Activated CD4-positive, alpha-beta T cell treated with anti-CD3 and anti-CD28 coated beads for 36 hours (primary cell): ENCODE results near the gene FREM3. TPM values are rescaled to one million over a fixed set of nuclear protein-coding genes. Genes with fewer than 3 reads are reported as not detected.
"Not testable (repeated sequence)": the region's sequence is repeated elsewhere in the genome, so short reads cannot be mapped to it uniquely, and the experiment has no call there.

ENCODE experiments used
- ATAC-seq: fragments of 200-7000 bp; cut with Tn5 transposase; one replicate; pipeline ENCODE4 v1.10.0; 2021; ENCODE audit warnings: mild to moderate bottlenecking, moderate library complexity
- CTCF ChIA-PET: fragments of 350-600 bp; sonication (Branson Sonifier 250); formaldehyde crosslinking; loops from one replicate; lab custom pipeline; 2021; ENCODE audit warnings: antibody characterized with exemption; lab: Charles Lee
- POLR2A ChIA-PET: fragments of 350-600 bp; sonication (Branson Sonifier 250); formaldehyde crosslinking; loops from one replicate; lab custom pipeline; 2021; ENCODE audit warnings: antibody characterized with exemption, inconsistent platforms; lab: Charles Lee
- DNase-seq: peaks from one replicate; pipeline ENCODE4 v3.0.0-alpha.2; 2020
- H3K27ac Mint-ChIP-seq: one replicate; pipeline ENCODE4 v1.8.0; 2021; ENCODE audit warnings: mixed read lengths
- H3K27me3 Mint-ChIP-seq: one replicate; pipeline ENCODE4 v1.8.0; 2021; ENCODE audit warnings: mixed read lengths
- H3K36me3 Mint-ChIP-seq: one replicate; pipeline ENCODE4 v1.8.0; 2021; ENCODE audit warnings: low read depth, mixed read lengths
- H3K4me1 Mint-ChIP-seq: one replicate; pipeline ENCODE4 v1.8.0; 2021; ENCODE audit warnings: mixed read lengths
- H3K4me3 Mint-ChIP-seq: one replicate; pipeline ENCODE4 v1.8.0; 2021; ENCODE audit warnings: mild to moderate bottlenecking, moderate library complexity, mixed read lengths
- H3K9me3 Mint-ChIP-seq: one replicate; pipeline ENCODE4 v1.8.0; 2021; ENCODE audit warnings: low read depth, mixed read lengths
- intact Hi-C, 2 experiments: fragments of 100-400 bp; cut with DNase I in 1 of 2; cut with micrococcal nuclease in 1 of 2; formaldehyde crosslinking; loops; one replicate each; pipeline versions ENCODE4 v1.14.2 to v1.15.1; 2022 to 2024; cut with DNase I, micrococcal nuclease
- total RNA-seq, 2 experiments: library from RNA; stranded (reverse); gene quantifications; one replicate each; pipeline ENCODE4 v1.2.3, GENCODE V29; 2021

Gene FREM3
- not detected for total RNA-seq

DNA sequence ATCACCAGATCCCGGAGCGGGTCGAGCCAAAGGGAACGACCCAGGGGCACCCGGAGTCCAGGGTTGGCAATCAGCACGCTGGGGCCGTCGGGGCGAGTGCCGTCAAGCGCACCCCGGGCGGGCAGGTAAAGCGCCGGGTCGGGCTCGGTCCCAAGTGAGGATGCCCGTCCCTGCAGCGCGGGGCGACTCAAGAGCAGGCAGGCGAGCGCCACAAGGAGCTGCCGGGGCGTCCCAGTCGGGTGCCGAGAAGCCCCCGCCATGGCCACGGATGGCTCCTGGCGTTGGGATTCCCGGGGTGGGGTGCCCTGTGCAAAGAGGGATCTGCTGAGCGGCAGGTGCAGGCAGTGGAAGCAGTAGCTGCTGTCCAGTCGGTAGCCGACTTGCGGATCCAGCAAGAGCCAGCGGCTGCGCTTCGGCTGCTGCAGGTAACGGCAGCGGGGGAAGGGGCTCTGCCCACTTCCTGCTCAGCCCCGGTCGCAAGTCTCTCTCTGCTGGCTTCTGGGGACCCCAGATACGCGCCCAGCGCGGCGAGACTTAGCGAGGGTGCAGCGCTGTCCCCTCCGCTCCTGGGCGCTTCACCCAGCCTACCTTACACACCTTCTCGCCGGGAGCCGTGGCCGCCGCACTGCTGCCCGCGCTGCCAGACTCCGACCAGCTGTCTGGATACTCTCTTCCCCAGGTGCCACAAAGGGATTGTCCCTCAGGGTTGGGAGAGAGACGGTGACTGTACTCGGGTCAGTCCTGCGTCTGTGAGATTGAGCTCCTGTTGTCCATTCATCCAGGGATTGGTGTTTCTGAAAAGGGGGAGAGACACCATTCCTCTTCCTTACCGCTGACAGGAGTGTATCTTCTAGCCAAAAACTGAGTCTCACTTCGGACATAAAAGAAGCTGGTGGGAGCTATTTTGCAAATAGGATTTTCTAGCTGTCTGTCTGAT is at the start of gene FREM3:
TSS of gene FREM3 (minus strand) at position 260 of the 937 bp plus-strand sequence. CDS start at position 260, 0 bp downstream.
- POLR2A ChIA-PET = no interaction called here
- DNase-seq (peak; percentile 14), ATAC-seq (peak; percentile 30)
- no peaks in the 10 kb centered on the region for H3K9me3 Mint-ChIP-seq
- H3K4me3 Mint-ChIP-seq = peak within 1 kb of the TSS; percentile 22
- peaks cover 43% of the 10 kb centered on the region for H3K27me3 Mint-ChIP-seq
- no peak within 1 kb of the TSS for H3K27ac Mint-ChIP-seq
- CTCF ChIA-PET = interaction anchor here (0.7 kb wide), 1 partner anchor 15 kb away, joined by 3 read pairs; no protein-coding TSS in a partner anchor
- peaks cover 8% of the 10 kb centered on the region for H3K4me1 Mint-ChIP-seq
- no peaks in the 10 kb centered on the region for H3K36me3 Mint-ChIP-seq
- intact Hi-C loops = no loop called here

DNA sequence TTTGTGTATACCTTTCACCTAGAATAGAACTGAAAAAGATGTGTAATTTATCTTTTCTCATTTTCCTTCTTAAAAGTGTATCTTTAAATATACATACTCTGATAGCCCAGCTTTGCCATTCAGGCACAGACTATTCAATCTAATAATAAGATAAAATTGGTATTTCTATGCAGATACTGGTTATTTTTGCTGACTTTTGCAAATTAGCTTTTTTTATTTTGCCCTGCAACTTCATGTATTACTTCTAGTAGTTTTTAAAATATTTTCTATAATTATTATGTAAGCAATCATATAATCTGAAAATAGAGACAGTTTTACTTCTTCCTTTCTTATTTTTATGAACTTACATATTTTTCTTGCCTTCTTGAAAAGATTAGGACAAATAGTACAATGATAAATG is 45.4 kb upstream of the FREM3 start:
- no peak for ATAC-seq
- no peak overlapping the region for H3K27ac Mint-ChIP-seq
- no peaks in the 10 kb centered on the region for H3K27me3 Mint-ChIP-seq
- no peaks in the 10 kb centered on the region for H3K4me1 Mint-ChIP-seq
- no peak for DNase-seq
- no peaks in the 10 kb centered on the region for H3K36me3 Mint-ChIP-seq
- no peaks in the 10 kb centered on the region for H3K9me3 Mint-ChIP-seq
- POLR2A ChIA-PET = no interaction called here
- CTCF ChIA-PET = no interaction called here
- intact Hi-C loops = no loop called here
- H3K4me3 Mint-ChIP-seq = no peak overlapping the region

DNA sequence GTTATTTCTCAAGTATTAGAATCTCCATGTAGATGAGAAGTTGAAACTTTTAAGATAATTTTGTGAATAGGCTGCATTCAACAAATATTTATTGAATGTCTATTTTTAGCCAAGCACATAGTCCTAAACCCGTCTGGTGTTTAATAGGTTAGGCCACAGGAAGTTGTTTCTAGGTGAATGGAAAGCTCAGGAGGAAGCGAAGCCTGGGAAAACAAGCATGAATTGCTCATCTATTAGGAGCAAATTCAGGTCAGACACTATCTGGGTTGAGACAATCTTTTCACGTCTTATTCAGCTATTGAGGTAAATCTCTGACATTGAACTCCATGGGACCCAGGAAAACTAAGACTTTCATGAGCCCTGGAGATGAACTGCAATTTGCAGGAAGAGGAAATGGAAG is 43.1 kb upstream of the FREM3 start:
- ATAC-seq (no peak), DNase-seq (no peak)
- no peaks in the 10 kb centered on the region for H3K27me3 Mint-ChIP-seq
- no peak overlapping the region for H3K4me3 Mint-ChIP-seq
- no peaks in the 10 kb centered on the region for H3K4me1 Mint-ChIP-seq
- H3K36me3 Mint-ChIP-seq = no peaks in the 10 kb centered on the region
- ChIA-PET CTCF (no interaction called here), POLR2A (no interaction called here)
- H3K9me3 Mint-ChIP-seq = no peaks in the 10 kb centered on the region
- intact Hi-C loops = no loop called here
- H3K27ac Mint-ChIP-seq = no peak overlapping the region

DNA sequence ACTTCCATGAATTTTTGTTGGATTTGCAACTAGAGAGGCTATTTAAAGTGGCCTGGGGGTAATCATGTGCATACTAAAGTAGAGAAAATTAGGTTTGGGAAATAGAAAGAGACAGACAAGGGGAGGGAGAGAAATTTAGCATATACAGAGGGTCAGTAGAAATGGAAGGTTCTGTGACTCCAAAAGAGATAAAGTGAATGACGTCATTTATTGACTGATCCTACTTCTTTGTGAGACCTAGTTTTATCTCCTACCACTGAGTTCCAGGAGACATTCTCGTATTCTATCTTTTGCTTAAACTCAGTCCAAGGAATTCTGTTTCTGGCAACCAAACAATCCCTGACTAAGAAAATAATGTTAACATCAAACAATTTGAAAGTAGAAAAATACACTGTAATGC is 42.4 kb upstream of the FREM3 start:
- no peaks in the 10 kb centered on the region for H3K36me3 Mint-ChIP-seq
- no peak for DNase-seq
- H3K4me1 Mint-ChIP-seq = no peaks in the 10 kb centered on the region
- H3K27ac Mint-ChIP-seq = no peak overlapping the region
- ChIA-PET CTCF (no interaction called here), POLR2A (no interaction called here)
- ATAC-seq = no peak
- no peak overlapping the region for H3K4me3 Mint-ChIP-seq
- H3K27me3 Mint-ChIP-seq = no peaks in the 10 kb centered on the region
- intact Hi-C loops = no loop called here
- H3K9me3 Mint-ChIP-seq = no peaks in the 10 kb centered on the region

DNA sequence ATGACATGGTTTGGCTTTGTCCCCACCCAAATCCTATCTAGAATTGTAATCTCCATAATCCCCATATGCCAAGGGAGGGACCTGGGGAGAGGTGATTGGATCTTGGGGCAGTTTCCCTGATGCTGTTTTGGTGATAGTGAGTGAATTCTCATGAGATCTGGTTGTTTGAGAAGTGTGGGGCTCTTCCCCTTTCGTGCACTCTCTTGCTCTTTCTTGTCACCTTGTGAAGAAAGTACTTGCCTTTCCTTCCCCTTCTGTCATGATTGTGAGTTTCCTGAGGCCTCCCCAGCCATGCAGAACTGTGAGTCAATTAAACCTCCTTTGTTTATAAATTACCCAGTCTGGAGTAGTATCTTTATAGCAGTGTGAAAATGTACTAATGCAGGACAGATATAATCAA is 36.4 kb upstream of the FREM3 start:
- CTCF ChIA-PET = no interaction called here
- Mint-ChIP-seq H3K36me3 (no peaks in the 10 kb centered on the region), H3K27ac (no peak overlapping the region), H3K9me3 (no peaks in the 10 kb centered on the region), H3K4me3 (no peak overlapping the region), H3K27me3 (no peaks in the 10 kb centered on the region), H3K4me1 (no peaks in the 10 kb centered on the region)
- intact Hi-C loops = no loop called here
- POLR2A ChIA-PET = no interaction called here
- no peak for ATAC-seq
- DNase-seq = no peak

DNA sequence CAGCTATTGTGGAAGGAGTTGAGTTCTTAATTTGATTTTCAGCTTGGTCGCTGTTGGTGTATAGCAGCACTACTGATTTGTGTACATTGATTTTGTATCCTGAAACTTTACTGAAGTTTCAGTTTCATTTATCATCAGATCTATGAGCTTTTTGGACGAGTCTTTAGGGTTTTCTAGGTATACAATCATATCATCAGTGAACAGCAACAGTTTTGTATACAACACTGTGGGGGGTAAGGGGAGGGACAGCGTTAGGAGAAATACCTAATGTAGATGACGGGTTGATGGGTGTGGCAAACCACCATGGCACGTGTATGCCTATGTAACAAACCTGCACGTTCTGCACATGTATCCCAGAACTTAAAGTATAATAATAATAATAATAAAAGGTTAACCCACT is 35.6 kb upstream of the FREM3 start:
- not testable (repeated sequence) for ATAC-seq

DNA sequence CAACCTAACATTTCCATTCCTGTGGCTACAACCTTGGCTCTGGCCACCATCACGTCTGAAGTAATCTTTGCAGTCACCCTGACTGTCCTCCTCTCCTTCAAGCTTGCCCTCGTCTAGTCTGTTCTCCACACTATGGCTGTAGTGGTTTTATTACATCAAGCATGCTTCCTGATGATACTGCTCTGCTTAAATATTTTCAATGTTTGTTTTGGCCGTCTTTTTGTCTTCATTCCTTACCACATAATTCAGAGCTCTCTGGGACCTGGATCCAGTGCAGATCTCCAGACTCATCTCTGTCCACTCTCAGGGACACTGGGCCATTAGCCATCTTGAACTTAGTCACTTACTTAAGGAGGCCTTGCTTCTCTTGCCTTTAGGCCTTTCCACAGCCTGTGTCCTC is 27.7 kb upstream of the FREM3 start:
- no peak overlapping the region for H3K27ac Mint-ChIP-seq
- intact Hi-C loops = no loop called here
- no peak for ATAC-seq
- no peaks in the 10 kb centered on the region for H3K9me3 Mint-ChIP-seq
- H3K27me3 Mint-ChIP-seq = no peaks in the 10 kb centered on the region
- no peak overlapping the region for H3K4me3 Mint-ChIP-seq
- no peaks in the 10 kb centered on the region for H3K4me1 Mint-ChIP-seq
- POLR2A ChIA-PET = no interaction called here
- CTCF ChIA-PET = no interaction called here
- no peak for DNase-seq
- H3K36me3 Mint-ChIP-seq = no peaks in the 10 kb centered on the region

More for the DNA sequence above, 35.6 kb upstream of the FREM3 start:
- intact Hi-C loops, H3K27ac Mint-ChIP-seq, H3K4me1 Mint-ChIP-seq, H3K9me3 Mint-ChIP-seq, DNase-seq, H3K36me3 Mint-ChIP-seq, H3K27me3 Mint-ChIP-seq, CTCF ChIA-PET, H3K4me3 Mint-ChIP-seq: not testable (repeated sequence)
- POLR2A ChIA-PET = interaction anchor here (0.6 kb wide), 1 partner anchor 416 kb away, joined by 3 read pairs; no protein-coding TSS in a partner anchor

DNA sequence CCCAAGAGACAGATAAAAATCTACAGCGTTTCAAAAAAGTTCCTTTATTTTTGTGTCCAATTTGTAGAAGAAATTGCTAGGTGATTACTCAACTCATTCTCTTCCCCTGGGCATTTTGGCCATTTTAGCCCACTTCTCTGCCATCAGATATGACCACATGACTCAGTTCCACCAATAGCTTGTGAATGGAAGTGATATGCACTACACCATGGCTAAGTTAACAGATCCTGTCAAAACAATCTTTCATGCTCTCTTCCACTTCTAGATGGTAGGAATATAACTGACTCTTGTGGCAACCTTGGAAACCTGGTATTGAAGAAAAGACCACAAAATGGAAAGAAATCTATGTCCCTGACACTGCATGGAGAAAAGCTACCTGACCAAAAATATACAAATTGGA is 26.2 kb upstream of the FREM3 start:
- Mint-ChIP-seq H3K4me1 (no peaks in the 10 kb centered on the region), H3K27ac (no peak overlapping the region), H3K36me3 (no peaks in the 10 kb centered on the region), H3K4me3 (no peak overlapping the region), H3K9me3 (no peaks in the 10 kb centered on the region), H3K27me3 (no peaks in the 10 kb centered on the region)
- intact Hi-C loops = no loop called here
- DNase-seq = no peak
- POLR2A ChIA-PET = no interaction called here
- CTCF ChIA-PET = no interaction called here
- no peak for ATAC-seq

DNA sequence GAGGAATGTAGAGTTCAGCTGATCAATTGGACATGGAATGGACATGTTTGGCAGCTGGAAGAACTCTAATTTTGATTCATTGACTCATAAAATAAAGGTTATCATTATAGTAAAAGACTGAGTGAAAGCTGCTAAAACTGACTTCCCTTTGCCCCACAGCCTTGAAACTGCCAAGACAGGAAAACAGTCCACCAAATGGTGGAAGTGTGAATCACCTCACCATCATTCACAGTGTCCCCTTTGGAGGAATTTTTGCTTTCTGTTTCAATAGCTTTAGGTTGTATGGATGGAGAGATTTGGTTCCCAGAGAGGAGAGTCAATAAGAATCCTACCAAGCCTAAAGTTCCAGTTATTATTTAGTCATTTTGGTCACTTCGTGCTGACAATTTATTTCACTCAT is 20.8 kb upstream of the FREM3 start:
- H3K9me3 Mint-ChIP-seq = no peaks in the 10 kb centered on the region
- no peak for ATAC-seq
- no peaks in the 10 kb centered on the region for H3K36me3 Mint-ChIP-seq
- H3K27ac Mint-ChIP-seq = no peak overlapping the region
- H3K27me3 Mint-ChIP-seq = no peaks in the 10 kb centered on the region
- H3K4me3 Mint-ChIP-seq = no peak overlapping the region
- no peak for DNase-seq
- H3K4me1 Mint-ChIP-seq = no peaks in the 10 kb centered on the region
- intact Hi-C loops = no loop called here
- POLR2A ChIA-PET = no interaction called here
- CTCF ChIA-PET = no interaction called here

DNA sequence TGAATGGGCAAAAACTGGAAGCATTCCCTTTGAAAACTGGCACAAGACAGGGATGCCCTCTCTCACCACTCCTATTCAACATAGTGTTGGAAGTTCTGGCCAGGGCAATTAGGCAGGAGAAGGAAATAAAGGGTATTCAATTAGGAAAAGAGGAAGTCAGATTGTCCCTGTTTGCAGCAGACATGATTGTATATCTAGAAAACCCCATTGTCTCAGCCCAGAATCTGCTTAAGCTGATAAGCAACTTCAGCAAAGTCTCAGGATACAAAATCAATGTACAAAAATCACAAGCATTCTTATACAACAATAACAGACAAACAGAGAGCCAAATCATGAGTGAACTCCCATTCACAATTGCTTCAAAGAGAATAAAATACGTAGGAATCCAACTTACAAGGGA is 18.3 kb upstream of the FREM3 start:
- DNase-seq, H3K9me3 Mint-ChIP-seq, intact Hi-C loops, H3K4me1 Mint-ChIP-seq, H3K4me3 Mint-ChIP-seq, H3K36me3 Mint-ChIP-seq, H3K27me3 Mint-ChIP-seq, ATAC-seq, POLR2A ChIA-PET, H3K27ac Mint-ChIP-seq, CTCF ChIA-PET: not testable (repeated sequence)

DNA sequence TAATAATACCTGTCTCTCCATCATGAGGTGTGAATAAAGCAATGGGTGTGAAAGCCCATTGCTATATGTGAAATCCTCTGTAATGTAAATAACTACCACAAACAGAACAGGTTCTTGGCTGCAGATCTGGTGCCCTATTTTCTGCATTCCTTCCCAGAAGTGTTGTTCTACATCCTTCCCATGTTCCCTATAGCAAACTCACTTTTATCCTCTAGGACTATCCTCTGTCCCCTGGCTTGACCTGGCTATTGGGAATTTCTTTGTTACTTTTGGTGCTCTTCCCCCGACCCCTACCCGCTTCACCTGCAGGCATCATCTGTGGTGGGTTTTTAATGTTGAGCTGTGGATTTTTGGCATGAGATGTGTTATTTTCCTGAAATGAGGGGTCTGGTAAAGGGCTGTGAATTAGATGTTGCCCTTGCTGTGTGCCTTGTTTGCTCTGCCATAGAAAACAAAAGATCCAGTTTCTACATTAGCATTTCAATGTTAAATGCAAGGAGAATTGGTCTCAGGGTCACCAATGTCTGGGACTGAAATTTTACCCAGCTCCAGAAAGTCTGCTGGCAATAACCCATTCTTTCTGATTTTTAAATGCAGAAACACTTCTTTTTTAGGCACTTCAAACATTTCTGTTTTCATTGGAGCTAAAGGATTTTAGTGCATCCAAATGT is 13.6 kb upstream of the FREM3 start:
- ChIA-PET POLR2A (no interaction called here), CTCF (interaction anchor here (0.9 kb wide), 1 partner anchor 21 kb away, joined by 4 read pairs; no protein-coding TSS in a partner anchor)
- Mint-ChIP-seq H3K4me1 (no peaks in the 10 kb centered on the region), H3K4me3 (no peak overlapping the region), H3K9me3 (no peaks in the 10 kb centered on the region), H3K27ac (no peak overlapping the region), H3K36me3 (no peaks in the 10 kb centered on the region), H3K27me3 (peaks cover 2% of the 10 kb centered on the region)
- DNase-seq (no peak), ATAC-seq (no peak)
- intact Hi-C loops = no loop called here

DNA sequence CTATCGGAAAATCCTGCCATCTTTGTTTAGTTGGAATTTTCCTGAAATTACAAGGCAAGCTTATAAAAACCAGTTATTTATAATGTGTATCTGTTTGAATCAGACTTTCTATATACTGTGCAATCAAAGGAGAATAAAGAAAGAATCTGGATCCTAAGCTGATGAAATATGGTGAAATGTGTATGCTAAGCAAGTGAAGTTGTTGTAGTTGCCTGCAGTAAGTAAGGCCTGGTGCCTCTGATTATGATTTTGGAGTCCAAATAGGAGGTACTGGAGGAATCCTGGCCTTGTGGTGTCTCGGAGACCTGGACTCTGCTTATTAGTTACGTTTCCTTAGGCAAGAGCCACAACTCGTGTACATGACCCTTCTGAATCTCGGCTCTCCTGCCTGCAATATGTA is 13.1 kb upstream of the FREM3 start:
- no peaks in the 10 kb centered on the region for H3K36me3 Mint-ChIP-seq
- intact Hi-C loops = no loop called here
- peaks cover 4% of the 10 kb centered on the region for H3K9me3 Mint-ChIP-seq
- DNase-seq = no peak
- no peak for ATAC-seq
- H3K27ac Mint-ChIP-seq = no peak overlapping the region
- no peak overlapping the region for H3K4me3 Mint-ChIP-seq
- ChIA-PET CTCF (no interaction called here), POLR2A (no interaction called here)
- no peaks in the 10 kb centered on the region for H3K4me1 Mint-ChIP-seq
- peaks cover 4% of the 10 kb centered on the region for H3K27me3 Mint-ChIP-seq
